GM21576 (cell line): ENCODE data around the gene GGA1.
A peak's percentile ranks its signal among the peaks of the same experiment; 100 is the strongest.

Experiments used
- ATAC-seq: cut with Tn5 transposase; IDR thresholded peaks from one replicate; pipeline ENCODE4 v1.9.1; 2021; ENCODE audit warnings: mild to moderate bottlenecking, moderate library complexity; ENCODE audit not compliant: unreplicated experiment

GGA1 gene

GRCh38 chr22:37628830-37629229, 20.2 kb downstream of the GGA1 start:
- no peak for ATAC-seq

- no peak for ATAC-seq
Measured at GRCh38 chr22:37629928-37630327, 21.3 kb downstream of the GGA1 start.

- no peak for ATAC-seq
Measured at GRCh38 chr22:37630839-37631435, 22.3 kb downstream of the GGA1 start.

GRCh38 chr22:37631448-37632173, 23.0 kb downstream of the GGA1 start:
- ATAC-seq, result no peak

GRCh38 chr22:37632174-37633088, 23.8 kb downstream of the GGA1 start:
- ATAC-seq, result no peak

DNA sequence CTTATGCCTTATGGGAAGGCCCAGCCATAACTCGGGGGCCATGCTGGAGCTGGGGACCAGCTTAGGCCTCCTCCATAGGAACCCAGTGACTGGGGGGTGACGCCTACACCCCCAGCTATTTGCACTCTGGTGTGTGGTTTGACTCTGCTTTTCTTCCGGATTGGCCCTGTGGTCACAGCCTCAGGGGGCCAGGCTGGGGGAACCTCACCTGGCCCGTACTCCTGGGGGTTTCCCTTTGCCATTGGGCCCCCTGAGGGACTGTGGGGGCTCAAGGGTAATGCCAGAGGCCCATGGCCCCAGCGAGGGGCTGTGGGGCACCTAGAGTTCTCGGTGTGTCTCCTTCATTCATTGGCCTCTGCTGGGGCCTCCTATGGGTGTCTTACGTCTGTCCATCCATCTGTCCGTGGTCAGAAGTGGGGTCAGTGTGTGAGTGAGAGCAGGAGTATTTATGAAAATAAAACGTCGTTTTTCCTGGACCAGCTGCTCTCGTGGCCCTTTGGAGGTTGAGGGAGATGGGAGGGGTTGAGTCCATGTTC, 24.5 kb downstream of the GGA1 start:
- peak; percentile 40 for ATAC-seq

GRCh38 chr22:37633625-37634416, 25.2 kb downstream of the GGA1 start:
- ATAC-seq, result peak; percentile 40

GRCh38 chr22:37634417-37634924, 25.8 kb downstream of the GGA1 start:
- ATAC-seq, result no peak

DNA sequence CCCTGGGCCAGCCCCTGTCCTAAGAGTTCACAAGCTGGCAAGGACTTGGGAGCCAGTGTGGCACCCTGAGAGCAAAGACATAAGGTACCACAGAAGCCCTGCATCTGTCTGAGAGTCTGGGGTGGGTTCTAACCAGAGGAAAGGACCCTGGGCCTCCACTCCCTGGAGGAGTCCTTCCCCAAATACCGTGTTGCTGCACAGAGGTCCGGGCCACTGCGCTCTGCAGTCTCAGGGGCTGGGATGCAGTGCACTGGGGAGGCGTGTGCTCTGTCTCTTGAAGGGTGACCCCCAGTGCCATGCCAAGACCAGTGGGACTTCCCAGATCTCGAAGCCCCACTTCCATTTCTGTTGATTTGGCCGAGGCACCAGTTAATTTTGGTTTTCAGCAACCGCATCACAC, 26.5 kb downstream of the GGA1 start:
- ATAC-seq, result no peak

DNA sequence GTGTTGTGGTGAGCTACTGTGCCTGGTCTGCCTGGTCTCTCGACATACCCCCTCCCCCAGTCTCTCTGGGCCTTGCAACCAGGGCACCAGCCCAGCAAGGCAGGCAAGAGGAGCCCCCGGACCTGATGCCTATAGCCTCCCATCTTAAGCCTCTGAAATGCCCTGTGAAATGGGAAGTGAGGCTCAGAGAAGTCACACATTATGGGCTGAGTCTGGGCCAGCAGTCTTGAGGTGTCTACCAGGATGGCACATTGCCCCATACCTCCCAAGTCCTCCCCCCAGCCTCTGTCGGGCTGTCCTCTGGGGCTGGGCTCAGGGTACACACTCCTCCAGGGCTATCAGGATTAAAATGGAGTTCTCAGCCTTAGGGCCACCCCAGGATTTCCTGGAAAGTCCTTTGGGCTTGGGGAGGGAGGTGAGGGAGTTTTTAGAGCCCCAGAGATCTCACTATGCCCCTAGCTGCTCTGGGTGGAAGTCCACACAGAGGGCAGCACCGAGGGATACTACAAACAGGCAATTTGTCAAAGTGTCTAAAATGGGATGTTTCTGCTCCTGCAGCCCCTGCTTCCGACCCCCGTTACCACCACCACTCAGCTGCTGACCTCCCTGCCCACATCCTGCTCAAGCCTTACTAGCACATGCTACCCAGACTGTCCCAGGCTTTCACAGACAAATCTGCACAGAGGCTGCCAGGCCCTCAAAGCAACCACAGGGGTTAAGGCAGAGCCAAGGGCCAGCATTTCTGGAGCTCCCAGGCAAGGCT, 27.7 kb downstream of the GGA1 start:
- ATAC-seq, result no peak

- no peak for ATAC-seq
Measured at GRCh38 chr22:37636949-37637273, 28.3 kb downstream of the GGA1 start.

DNA sequence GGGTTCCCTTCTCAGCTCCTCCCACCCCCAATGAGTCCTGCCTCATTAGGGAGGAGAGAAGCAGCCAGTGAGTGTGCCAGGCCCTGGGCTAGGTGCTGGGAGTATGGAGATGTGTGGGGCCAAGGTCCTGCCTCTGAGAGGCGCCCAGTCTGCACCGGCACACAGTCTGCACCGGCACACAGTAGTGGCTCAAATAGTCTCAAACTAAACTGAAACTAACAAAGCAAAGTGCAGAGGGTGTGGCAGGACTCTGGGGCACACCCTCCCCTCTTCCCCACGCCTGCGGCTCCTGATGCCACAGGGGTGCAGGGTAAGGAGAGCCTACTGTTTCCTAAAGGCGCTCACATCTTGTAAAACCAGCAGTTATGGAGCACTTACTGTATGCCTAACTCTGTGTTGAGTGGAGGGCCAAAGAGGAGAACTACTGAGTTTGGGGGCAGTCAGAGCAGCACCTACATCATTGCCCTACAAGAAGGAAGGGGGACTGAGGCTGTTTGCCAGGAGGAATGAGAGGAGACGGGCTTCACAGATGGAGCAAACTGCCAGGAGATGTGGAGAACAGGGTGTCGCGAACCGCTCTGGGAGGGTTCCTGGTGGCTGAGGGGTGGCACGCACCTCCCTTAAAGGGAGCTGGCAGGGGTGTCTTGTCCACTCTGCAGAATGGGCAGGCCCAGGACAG, 29.9 kb downstream of the GGA1 start:
- ATAC-seq, result no peak

DNA sequence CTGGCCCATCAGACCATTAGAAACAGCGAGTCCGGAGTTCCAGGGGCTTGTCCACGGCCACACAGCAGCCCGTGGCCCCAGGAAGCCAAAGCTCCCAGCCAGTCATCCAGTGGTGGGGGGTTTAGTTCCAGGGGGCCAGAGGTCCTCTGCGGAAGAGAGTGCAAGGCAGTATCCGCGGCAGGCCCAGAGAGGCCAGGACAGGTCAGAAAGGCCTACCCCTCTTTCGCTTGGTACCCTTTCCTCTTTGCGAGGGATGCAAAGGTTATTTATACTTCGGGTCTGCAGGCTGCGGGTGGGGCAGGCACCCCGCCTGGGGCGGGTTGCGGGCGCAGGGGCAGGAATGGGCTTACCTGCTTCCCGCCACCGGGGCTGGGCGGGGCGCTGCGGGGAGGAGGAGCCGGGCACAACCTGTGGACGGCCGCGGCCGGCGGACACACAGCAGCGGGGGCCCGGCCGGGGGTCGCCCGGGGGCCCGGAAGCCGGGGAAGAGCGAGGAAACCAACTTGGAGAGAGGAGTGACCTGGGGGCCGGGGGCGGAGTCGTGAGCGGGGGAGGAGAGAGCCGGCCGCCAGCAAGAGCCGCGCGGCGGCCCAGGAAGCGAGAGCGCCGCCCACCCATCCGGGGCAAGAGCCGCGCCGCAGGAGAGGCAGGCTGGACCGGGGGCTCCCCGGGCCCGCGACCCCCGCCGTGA, 30.6 kb downstream of the GGA1 start, which contains the start of gene SH3BP1:
Gene SH3BP1, plus strand, starts transcription at position 600 of the 691 bp plus-strand sequence. CDS start 119 bp downstream, outside the sequence.
- no peak for ATAC-seq

- ATAC-seq, result no peak
Measured at GRCh38 chr22:37639771-37640590, 31.3 kb downstream of the GGA1 start.

- ATAC-seq, result no peak
Measured at GRCh38 chr22:37640591-37641560, 32.2 kb downstream of the GGA1 start.

GRCh38 chr22:37641561-37641949, 32.9 kb downstream of the GGA1 start:
- ATAC-seq, result no peak
